HEK293 (cell line): ENCODE measurements around the gene TMA7B.

Experiments
- CTCF ChIA-PET: fragments of 350-600 bp; formaldehyde crosslinking; extraction: SDS; loops from one replicate; lab custom pipeline; 2021; ENCODE audit warnings: antibody characterized with exemption; lab: Yijun Ruan, JAX
- POLR2A ChIA-PET: fragments of 300-600 bp; formaldehyde crosslinking; extraction: SDS; loops from one replicate; lab custom pipeline; 2020; ENCODE audit warnings: antibody characterized with exemption, inconsistent platforms; lab: Yijun Ruan, JAX
- H3K27ac ChIP-seq: fragments of 200-500 bp; sonication (Bioruptor generic); 2 replicates; pipeline ENCODE4 v1.5.1; 2014; ENCODE audit warnings: low read depth, low read length, control low read depth, inconsistent platforms; ENCODE audit errors: extremely low read depth
- H3K36me3 ChIP-seq, 2 experiments: fragments of 200-500 bp in 1 of 2; sonication (Bioruptor generic) in 1 of 2; 1 replicate in 1 of 2; 2 replicates in 1 of 2; pipeline ENCODE4 v1.5.1; 2014 to 2017; ENCODE audit warnings: inconsistent platforms in 2 of 2, low read length in 2 of 2; ENCODE audit not compliant: control insufficient read depth in 2 of 2, insufficient read depth in 1 of 2
- H3K4me1 ChIP-seq: fragments of 200-500 bp; sonication (Bioruptor generic); 2 replicates; pipeline ENCODE4 v1.5.1; 2014; ENCODE audit warnings: mild to moderate bottlenecking, low read length, inconsistent platforms; ENCODE audit not compliant: control insufficient read depth, insufficient read depth
- H3K4me3 ChIP-seq: 2 replicates; pipeline ENCODE4 v1.5.1; 2011; ENCODE audit warnings: low read depth, mild to moderate bottlenecking, control low read depth, low read length, moderate library complexity
- H3K9me3 ChIP-seq: fragments of 200-500 bp; sonication (Bioruptor generic); 2 replicates; pipeline ENCODE4 v1.5.1; 2014; ENCODE audit warnings: low read depth, low read length, inconsistent platforms; ENCODE audit not compliant: control insufficient read depth, insufficient read depth
- HOXC10 ChIP-seq: sonication (generic); formaldehyde crosslinking; IDR thresholded peaks from 2 replicates; pipeline ENCODE4 v1.8.1; 2023; ENCODE audit warnings: mild to moderate bottlenecking, missing genetic modification reagents
- PRDM2 ChIP-seq: fragments of 450-650 bp; formaldehyde crosslinking; IDR thresholded peaks from 2 replicates; pipeline ENCODE4 v1.5.1; 2016; ENCODE audit warnings: missing biosample characterization, missing genetic modification characterization, borderline replicate concordance
- SP3 ChIP-seq: fragments of 450-650 bp; formaldehyde crosslinking; IDR thresholded peaks from 2 replicates; pipeline ENCODE4 v1.5.1; 2016; ENCODE audit warnings: missing biosample characterization, missing genetic modification characterization
- TSHZ1 ChIP-seq: fragments of 450-650 bp; formaldehyde crosslinking; IDR thresholded peaks from 2 replicates; pipeline ENCODE4 v1.5.1; 2016; ENCODE audit warnings: missing biosample characterization, missing genetic modification characterization, borderline replicate concordance
- ZNF133 ChIP-seq: fragments of 450-650 bp; formaldehyde crosslinking; IDR thresholded peaks from 2 replicates; pipeline ENCODE4 v1.5.1; 2016; ENCODE audit warnings: missing biosample characterization, missing genetic modification characterization
- ZNF274 ChIP-seq, 2 experiments: fragments of 200-500 bp in 1 of 2; fragments of 450-650 bp in 1 of 2; sonication (Bioruptor generic) in 1 of 2; formaldehyde crosslinking in 1 of 2; IDR thresholded peaks; 2 replicates each; pipeline versions ENCODE4 v1.5.1 to v1.6.1; 2014 to 2016; ENCODE audit warnings: borderline replicate concordance in 1 of 2, inconsistent platforms in 1 of 2, low read length in 1 of 2, missing biosample characterization in 1 of 2, missing genetic modification characterization in 1 of 2
- ZNF280D ChIP-seq: fragments of 450-650 bp; formaldehyde crosslinking; IDR thresholded peaks from 2 replicates; pipeline ENCODE4 v1.5.1; 2016; ENCODE audit warnings: missing biosample characterization, missing genetic modification characterization
- ZNF302 ChIP-seq: fragments of 450-650 bp; formaldehyde crosslinking; IDR thresholded peaks from 2 replicates; pipeline ENCODE4 v1.5.1; 2016; ENCODE audit warnings: missing biosample characterization, missing genetic modification characterization, low read depth
- ZNF341 ChIP-seq: fragments of 450-650 bp; formaldehyde crosslinking; IDR thresholded peaks from 2 replicates; pipeline ENCODE4; 2016; ENCODE audit warnings: low read depth, missing biosample characterization, missing genetic modification characterization
- ZNF426 ChIP-seq: fragments of 450-650 bp; formaldehyde crosslinking; IDR thresholded peaks from 2 replicates; pipeline ENCODE4 v1.5.1; 2017; ENCODE audit warnings: missing biosample characterization, missing genetic modification characterization, mild to moderate bottlenecking, inconsistent platforms, moderate library complexity
- ZNF433 ChIP-seq: fragments of 450-650 bp; formaldehyde crosslinking; IDR thresholded peaks from 2 replicates; pipeline ENCODE4 v1.5.1; 2016; ENCODE audit warnings: missing biosample characterization, missing genetic modification characterization, low read depth
- ZNF48 ChIP-seq: fragments of 450-650 bp; formaldehyde crosslinking; IDR thresholded peaks from 2 replicates; pipeline ENCODE4 v1.5.1; 2016; ENCODE audit warnings: missing biosample characterization, missing genetic modification characterization
- ZNF501 ChIP-seq: fragments of 450-650 bp; formaldehyde crosslinking; IDR thresholded peaks from 2 replicates; pipeline ENCODE4 v1.5.1; 2016; ENCODE audit warnings: missing biosample characterization, missing genetic modification characterization
- ZNF514 ChIP-seq: fragments of 450-650 bp; formaldehyde crosslinking; IDR thresholded peaks from 2 replicates; pipeline ENCODE4 v1.5.1; 2016; ENCODE audit warnings: missing biosample characterization, missing genetic modification characterization
- ZNF571 ChIP-seq: fragments of 450-650 bp; formaldehyde crosslinking; IDR thresholded peaks from 2 replicates; pipeline ENCODE4 v1.5.0; 2017; ENCODE audit warnings: missing biosample characterization, missing genetic modification characterization
- ZNF585B ChIP-seq: fragments of 450-650 bp; formaldehyde crosslinking; IDR thresholded peaks from 2 replicates; pipeline ENCODE4 v1.5.1; 2016; ENCODE audit warnings: missing biosample characterization, missing genetic modification characterization
- ZNF664 ChIP-seq: fragments of 450-650 bp; formaldehyde crosslinking; IDR thresholded peaks from 2 replicates; pipeline ENCODE4 v1.5.1; 2016; ENCODE audit warnings: missing biosample characterization, missing genetic modification characterization
- ZNF670 ChIP-seq: fragments of 450-650 bp; formaldehyde crosslinking; IDR thresholded peaks from 2 replicates; pipeline ENCODE4 v1.5.1; 2016; ENCODE audit warnings: missing biosample characterization, missing genetic modification characterization, low read depth
- ZNF677 ChIP-seq: fragments of 450-650 bp; IDR thresholded peaks from 2 replicates; pipeline ENCODE4 v1.5.0; 2018; ENCODE audit warnings: missing biosample characterization, mild to moderate bottlenecking, missing genetic modification characterization, moderate library complexity
- ZNF768 ChIP-seq: fragments of 450-650 bp; formaldehyde crosslinking; IDR thresholded peaks from 2 replicates; pipeline ENCODE4 v1.5.1; 2018; ENCODE audit warnings: missing biosample characterization, mild to moderate bottlenecking, missing genetic modification characterization
- ZNF785 ChIP-seq: fragments of 450-650 bp; formaldehyde crosslinking; IDR thresholded peaks from 2 replicates; pipeline ENCODE4 v1.5.1; 2016; ENCODE audit warnings: missing biosample characterization, missing genetic modification characterization
- ZSCAN23 ChIP-seq: fragments of 450-650 bp; formaldehyde crosslinking; IDR thresholded peaks from 2 replicates; pipeline ENCODE4 v1.5.1; 2016; ENCODE audit warnings: missing biosample characterization, missing genetic modification characterization
- ZXDB ChIP-seq: fragments of 450-650 bp; formaldehyde crosslinking; IDR thresholded peaks from 2 replicates; pipeline ENCODE4 v1.5.1; 2016; ENCODE audit warnings: missing biosample characterization, missing genetic modification characterization

The TMA7B gene

GRCh38 chr22:40009951-40010671 is 49.9 kb downstream of the TMA7B start:
- ChIA-PET CTCF (interaction anchor here (0.6 to 1.9 kb wide), 7 partner anchors 13 to 588 kb away, joined by 3 to 9 read pairs (median 4); no protein-coding TSS in a partner anchor), POLR2A (interaction anchor here (0.6 to 1.4 kb wide), 2 partner anchors 34 to 728 kb away, joined by 3 to 5 read pairs; no protein-coding TSS in a partner anchor)
- TF ChIP-seq ZNF571 (tag by site-specific recombination): no peak
- no peak for TF ChIP-seq ZNF785 (tag by site-specific recombination)
- TF ChIP-seq ZNF433 (tag by site-specific recombination): no peak
- TF ChIP-seq ZNF514: no peak
- TF ChIP-seq ZNF302 (tag by site-specific recombination): no peak
- TF ChIP-seq ZXDB: no peak
- TF ChIP-seq ZNF133 (tag by site-specific recombination): no peak
- no peak for TF ChIP-seq TSHZ1 (tag by site-specific recombination)
- no peak for TF ChIP-seq ZNF280D
- TF ChIP-seq ZNF48 (tag by site-specific recombination): no peak
- no peak for TF ChIP-seq ZSCAN23 (tag by site-specific recombination)
- TF ChIP-seq ZNF677 (tag by site-specific recombination): no peak
- TF ChIP-seq ZNF341 (tag by site-specific recombination): no peak
- TF ChIP-seq ZNF274 (IDR thresholded peaks at IDR 0.05; ENCODE audit: low read length): no peak
- no peak for TF ChIP-seq ZNF274 (tag by site-specific recombination; IDR thresholded peaks at IDR 0.05; ENCODE audit: borderline replicate concordance)
- no peak for TF ChIP-seq ZNF426 (tag by site-specific recombination)
- no peak for TF ChIP-seq SP3 (tag by site-specific recombination)

GRCh38 chr22:40010746-40011145 is 50.5 kb downstream of the TMA7B start:
- Histone ChIP-seq H3K27ac (no peak overlapping the region), H3K9me3 (no peaks in the 10 kb centered on the region), H3K36me3 (no peaks in the 10 kb centered on the region), H3K4me3 (no peak overlapping the region), H3K4me1 (no peaks in the 10 kb centered on the region)
- CTCF ChIA-PET: interaction anchor here (0.6 to 1.9 kb wide), 4 partner anchors 14 to 588 kb away, joined by 3 to 11 read pairs (median 4); no protein-coding TSS in a partner anchor
- POLR2A ChIA-PET: no interaction called here
- TF ChIP-seq ZNF585B (tag by site-specific recombination) (no peak), PRDM2 (tag by site-specific recombination) (no peak), ZNF501 (no peak), HOXC10 (no peak), ZNF664 (tag by site-specific recombination) (no peak), ZNF670 (tag by site-specific recombination) (no peak), ZNF768 (tag by site-specific recombination) (no peak)

More at GRCh38 chr22:40009951-40010671, 49.9 kb downstream of the TMA7B start:
- Histone ChIP-seq H3K27ac (no peak overlapping the region), H3K9me3 (no peaks in the 10 kb centered on the region), H3K36me3 (no peaks in the 10 kb centered on the region), H3K4me1 (no peaks in the 10 kb centered on the region), H3K4me3 (no peak overlapping the region)
